Measurements from ENCODE around the gene CLCA1.

GRCh38 chr1:86504137-86504479, 35.4 kb downstream of the CLCA1 start:
- TF ChIP-seq POLR2A (IDR thresholded peaks at IDR 0.05; ENCODE audit: extremely low read depth, insufficient read length) (no peak), CTCF (IDR thresholded peaks at IDR 0.05; ENCODE audit: low read depth, low read length) (no peak), MAX (IDR thresholded peaks at IDR 0.05; ENCODE audit: low read depth, low read length) (no peak), MYC (IDR thresholded peaks at IDR 0.05; ENCODE audit: low read depth, low read length) (no peak)
